Islet precursor cell (in vitro differentiated cells): ENCODE measurements around the gene ONECUT3.
A peak's percentile ranks its signal among the peaks of the same experiment; 100 is the strongest.
"Not testable (repeated sequence)": the region's sequence is repeated elsewhere in the genome, so short reads cannot be mapped to it uniquely, and the experiment has no call there.

Source experiments
- DNase-seq: peaks from one replicate; pipeline ENCODE4 v3.0.0-alpha.2; 2018

The ONECUT3 gene

DNA sequence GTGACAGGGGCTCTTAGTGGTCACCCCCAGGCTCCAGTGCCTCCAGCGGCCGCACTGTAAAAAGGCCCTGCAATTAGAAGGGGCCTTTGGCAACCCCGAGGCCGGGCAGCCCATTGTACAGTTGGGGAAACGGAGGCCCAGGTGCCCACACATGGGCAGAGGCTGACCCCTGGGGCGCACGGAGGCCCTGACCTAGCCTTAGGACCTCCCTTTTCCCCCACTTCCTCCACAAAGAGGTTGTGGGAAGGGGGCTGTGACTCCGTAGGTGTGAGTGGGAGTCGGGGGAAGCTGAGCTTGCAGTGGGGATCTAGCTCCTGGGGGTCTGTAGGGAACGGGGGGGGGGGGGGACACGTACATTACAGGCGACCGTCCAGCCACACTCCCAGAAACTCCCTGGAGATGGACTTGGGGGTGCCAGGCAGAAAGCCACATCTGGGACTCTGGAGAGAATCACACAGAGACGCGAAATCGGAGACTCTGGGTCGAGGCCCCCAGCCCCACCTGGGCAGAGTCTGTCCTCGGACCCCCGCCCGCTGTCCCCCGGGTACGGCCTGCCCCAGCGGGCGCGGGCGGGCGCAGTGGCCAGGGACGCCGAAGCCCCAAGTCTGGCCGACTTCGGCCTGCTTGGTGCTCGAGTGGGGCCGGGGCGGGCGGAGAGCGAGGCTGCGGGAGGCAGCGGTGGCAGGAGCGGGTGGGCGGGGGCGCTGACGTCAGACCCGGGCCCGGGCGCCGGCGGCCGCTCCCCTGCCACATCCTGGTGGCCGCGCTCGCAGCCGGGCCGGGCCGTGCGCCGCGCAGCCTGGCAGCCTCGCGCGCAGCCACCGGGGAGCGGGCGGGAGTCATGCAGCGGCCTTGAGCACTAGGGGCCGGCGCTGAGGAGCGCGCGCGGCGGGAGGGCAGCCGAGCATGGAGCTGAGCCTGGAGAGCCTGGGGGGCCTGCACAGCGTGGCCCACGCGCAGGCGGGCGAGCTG, at the start of gene ONECUT3:
TSS of gene ONECUT3 (plus strand) at position 750 of the 972 bp plus-strand sequence. CDS start at position 907, 157 bp downstream.
- DNase-seq = no peak

DNA sequence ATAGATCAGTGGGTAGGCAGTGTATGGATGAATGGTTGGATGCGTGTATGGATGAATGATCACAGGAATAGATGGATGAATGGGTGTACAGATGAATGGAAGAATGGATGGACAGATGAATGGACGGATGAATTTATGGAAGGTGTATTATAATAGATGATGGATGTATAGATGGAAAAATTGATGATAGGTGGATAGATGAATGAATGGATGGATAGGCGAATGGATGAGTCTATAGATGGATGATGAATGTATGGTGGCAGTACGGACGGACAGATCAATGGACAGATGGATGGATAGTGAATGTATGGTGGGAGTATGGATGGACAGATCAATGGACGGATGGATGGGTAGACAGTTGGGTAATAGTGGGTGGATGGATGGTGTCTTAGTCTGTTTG, 49.0 kb upstream of the ONECUT3 start:
- DNase-seq = no peak

DNA sequence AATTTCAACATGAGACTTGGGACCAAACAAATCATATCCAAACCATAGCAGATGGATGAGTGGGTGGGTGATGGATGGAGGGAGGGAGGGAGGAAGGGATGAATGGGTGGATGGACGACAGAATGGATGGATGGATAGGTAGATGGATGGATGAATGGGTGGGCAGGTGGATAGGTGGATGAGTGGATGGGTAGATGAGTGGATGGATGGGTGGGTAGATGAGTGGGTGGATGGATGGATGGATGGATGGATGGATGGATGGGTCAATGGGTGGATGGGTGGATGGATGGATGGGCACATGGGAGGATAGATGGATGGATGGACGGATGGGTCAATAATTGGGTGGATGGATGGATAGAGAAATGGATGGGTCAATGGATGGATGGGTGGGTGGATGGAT, 47.9 kb upstream of the ONECUT3 start:
- no peak for DNase-seq

GRCh38 chr19:1706646-1707045, 46.7 kb upstream of the ONECUT3 start:
- not testable (repeated sequence) for DNase-seq

- DNase-seq = no peak
Observed at GRCh38 chr19:1707240-1707639, 46.1 kb upstream of the ONECUT3 start.

GRCh38 chr19:1713170-1713569, 40.1 kb upstream of the ONECUT3 start:
- no peak for DNase-seq

- DNase-seq = no peak
Observed at GRCh38 chr19:1715540-1715939, 37.8 kb upstream of the ONECUT3 start.

GRCh38 chr19:1717200-1717969, 35.9 kb upstream of the ONECUT3 start:
- no peak for DNase-seq

DNA sequence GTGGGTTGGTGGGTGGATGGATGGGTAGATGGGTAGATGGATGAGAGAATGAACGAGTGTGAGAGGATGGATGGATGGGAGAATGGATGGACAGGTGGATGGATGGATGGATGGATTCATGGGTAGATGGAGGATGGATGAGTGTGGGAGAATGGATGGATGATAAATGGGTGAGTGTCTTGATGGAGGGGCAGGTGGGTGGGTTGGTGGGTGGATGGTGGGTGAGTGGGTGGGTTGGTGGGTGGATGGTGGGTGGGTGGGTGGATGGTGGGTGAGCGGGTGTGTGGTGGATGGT, 35.4 kb upstream of the ONECUT3 start:
- DNase-seq = no peak

DNA sequence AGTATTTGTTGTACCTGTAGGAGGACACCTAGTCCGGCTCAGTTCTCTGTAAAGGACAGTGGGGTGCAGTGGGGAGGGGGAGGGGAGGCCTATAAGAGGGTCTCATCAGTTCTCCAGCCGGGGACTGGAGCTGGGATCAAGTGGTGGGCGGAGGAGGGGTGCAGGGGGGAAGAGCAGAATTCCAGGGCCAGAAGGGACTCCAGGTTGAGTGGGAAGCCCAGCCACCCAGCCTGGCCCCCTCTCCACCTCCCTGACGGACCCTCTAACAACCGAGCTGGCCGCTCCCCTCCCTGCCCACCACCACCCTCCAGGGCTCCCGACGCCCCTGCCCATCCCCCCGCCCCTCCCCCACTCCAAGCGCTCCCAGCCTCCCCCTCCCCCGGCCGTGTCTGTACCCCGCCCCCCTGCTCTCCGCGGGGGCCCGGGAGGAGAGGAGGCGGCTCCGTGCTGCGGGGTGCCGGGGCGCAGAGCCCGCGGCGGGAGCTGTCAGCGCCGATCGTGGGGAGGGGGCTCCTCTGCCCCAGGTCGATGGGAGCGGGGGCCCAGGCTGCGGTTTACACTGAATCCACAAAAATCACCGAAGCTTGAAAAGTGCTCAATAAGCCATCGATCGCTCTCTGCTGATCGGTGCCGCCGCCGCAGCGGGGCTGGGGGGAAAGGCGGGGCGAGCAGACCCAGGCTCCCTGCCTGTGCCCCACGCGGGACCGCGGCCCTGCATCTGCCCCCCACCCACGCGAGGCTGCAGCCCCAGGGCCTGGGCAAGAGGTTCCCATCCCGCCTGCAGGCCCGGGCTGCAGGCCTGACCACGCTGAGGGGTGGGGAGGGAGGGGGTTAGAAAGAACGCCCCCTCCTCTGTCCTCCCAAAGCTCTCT, 34.6 kb upstream of the ONECUT3 start:
- DNase-seq = no peak

- no peak for DNase-seq
Observed at GRCh38 chr19:1719519-1719918, 33.8 kb upstream of the ONECUT3 start.

DNA sequence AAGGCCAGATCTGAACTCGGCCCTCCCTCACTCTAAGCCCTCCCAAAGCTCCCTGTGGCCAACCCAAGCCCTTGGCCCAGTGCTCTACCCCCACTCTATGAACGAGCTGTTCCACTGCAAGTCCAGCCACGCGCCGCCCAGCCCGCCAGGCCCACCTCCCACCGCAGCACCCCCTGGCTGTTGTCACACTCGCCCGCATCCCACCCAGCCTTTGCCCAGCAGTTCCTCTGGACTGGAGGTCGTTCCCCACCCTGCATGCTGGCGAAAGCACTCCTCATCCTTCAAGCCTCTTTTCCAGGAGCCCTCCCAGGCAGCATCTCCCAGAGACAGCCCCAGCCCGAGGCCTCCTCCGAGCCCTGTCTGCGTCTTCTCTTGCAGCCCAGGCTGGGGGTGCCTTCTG, 33.1 kb upstream of the ONECUT3 start:
- DNase-seq = no peak

GRCh38 chr19:1725100-1726064, 27.9 kb upstream of the ONECUT3 start:
- DNase-seq = peak; percentile 86

GRCh38 chr19:1728816-1729567, 24.3 kb upstream of the ONECUT3 start:
- no peak for DNase-seq

DNA sequence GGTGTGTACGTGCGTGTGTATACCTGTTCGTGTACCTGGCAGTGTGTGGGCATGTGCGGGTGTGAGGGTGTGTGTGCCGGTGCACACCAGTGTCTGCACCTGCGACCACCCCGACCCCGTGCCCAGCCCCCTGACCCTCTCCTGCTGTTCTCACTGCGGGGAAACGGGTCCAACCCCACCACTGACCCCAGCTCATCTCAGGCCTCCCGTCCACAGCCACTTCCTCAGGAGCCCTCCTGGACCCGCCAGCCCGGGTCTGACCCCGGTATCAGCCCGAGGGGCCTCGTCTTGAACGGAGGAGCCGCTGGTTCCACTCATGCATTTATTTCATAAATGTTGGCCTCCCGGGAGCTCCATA, 23.8 kb upstream of the ONECUT3 start:
- DNase-seq = no peak

DNA sequence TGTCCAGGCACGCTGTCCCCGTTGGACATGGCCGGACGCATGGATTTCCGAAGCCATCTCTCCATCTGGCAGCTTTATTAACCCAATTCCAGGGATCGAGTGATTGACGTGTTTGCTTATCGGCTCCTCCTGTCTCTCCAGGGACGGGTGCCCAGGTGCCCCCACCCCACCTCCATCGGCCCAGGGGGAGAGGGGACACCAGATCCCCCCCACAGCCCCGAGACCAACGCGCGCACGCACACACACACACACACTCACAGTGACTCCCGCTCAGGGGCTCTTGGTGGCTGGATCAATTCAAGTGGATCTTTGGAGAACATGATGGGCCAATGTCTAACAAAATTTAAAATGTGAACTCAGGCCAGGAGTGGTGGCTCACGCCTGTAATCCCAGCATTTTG, 23.1 kb upstream of the ONECUT3 start:
- DNase-seq = peak; percentile 44

- no peak for DNase-seq
Observed at GRCh38 chr19:1734321-1734966, 18.9 kb upstream of the ONECUT3 start.

DNA sequence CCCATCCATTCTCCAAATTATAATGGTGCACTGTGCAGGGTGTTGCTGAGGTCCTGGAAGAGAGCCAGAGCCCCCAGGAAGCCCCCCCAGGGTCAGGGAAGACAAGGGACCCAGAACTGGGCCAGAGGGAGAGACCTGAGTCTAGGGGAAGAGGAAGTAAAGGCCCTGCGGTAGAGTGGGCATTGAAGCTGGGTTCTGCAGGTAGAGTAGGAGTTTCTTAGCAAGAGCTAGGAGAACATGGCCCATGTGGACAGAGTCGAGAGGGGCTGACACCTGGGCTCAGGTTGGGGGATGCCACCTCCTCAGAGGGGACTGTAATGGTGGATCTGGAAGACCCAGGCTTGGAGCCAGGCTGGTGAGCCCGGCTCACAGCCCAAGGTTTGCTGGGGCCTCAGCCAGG, 17.0 kb upstream of the ONECUT3 start:
- DNase-seq = no peak

DNA sequence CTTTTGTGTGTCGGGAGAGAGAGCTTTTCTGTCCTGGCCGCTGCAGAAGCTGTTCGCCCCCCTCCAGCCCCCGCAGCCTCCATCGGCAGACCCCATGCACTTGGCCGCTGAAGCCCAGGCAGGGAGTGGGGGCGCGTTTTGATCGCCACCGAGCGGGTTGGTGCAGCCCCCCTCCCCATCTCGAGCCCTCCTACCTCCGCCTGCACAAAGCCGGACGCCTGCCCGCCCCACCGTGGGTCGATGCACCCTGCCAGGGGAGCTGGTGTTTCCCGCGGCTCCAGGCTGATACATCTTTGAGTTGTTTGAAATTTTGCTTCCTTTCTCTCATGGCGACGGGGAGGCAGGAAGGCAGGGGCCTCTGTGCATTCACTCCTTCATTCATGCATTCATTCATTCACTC, 16.4 kb upstream of the ONECUT3 start:
- no peak for DNase-seq

GRCh38 chr19:1739960-1740629, 13.2 kb upstream of the ONECUT3 start:
- DNase-seq = no peak
